Heart left ventricle (tissue), 16 donors: ENCODE data around the gene PHLPP1. TPM values are rescaled to one million over a fixed set of nuclear protein-coding genes. Genes with fewer than 3 reads are reported as not detected.

Source experiments
- ATAC-seq, 4 donors: fragments of 200-7000 bp; cut with Tn5 transposase; one replicate each; pipeline ENCODE4 v1.9.1; 2020 to 2022; ENCODE audit warnings: moderate library complexity in 4 of 4, mild to moderate bottlenecking in 3 of 4, moderate number of reproducible peaks in 1 of 4
- DNase-seq, 5 donors: peaks; one replicate each; pipeline ENCODE4 v3.0.0-alpha.2; 2020
- H3K27ac ChIP-seq, 12 donors: fragments of 200-600 bp; sonication (generic) in 4 of 12; one replicate each; pipeline versions ENCODE4 v1.5.0 to v1.8.0; 2016 to 2022; ENCODE audit warnings: mild to moderate bottlenecking in 2 of 12
- H3K27me3 ChIP-seq, 9 donors: fragments of 200-600 bp; sonication (generic) in 2 of 9; one replicate each; pipeline versions ENCODE4 v1.5.1 to v1.8.0; 2016 to 2022; ENCODE audit warnings: mild to moderate bottlenecking in 3 of 9
- H3K36me3 ChIP-seq, 9 donors: fragments of 200-600 bp; sonication (generic) in 2 of 9; one replicate each; pipeline versions ENCODE4 v1.5.0 to v1.8.0; 2018 to 2022; ENCODE audit warnings: mild to moderate bottlenecking in 2 of 9
- H3K4me1 ChIP-seq, 12 donors: fragments of 200-600 bp; sonication (generic) in 4 of 12; one replicate each; pipeline versions ENCODE4 v1.5.0 to v1.8.0; 2016 to 2022; ENCODE audit warnings: mild to moderate bottlenecking in 3 of 12
- H3K4me3 ChIP-seq, 12 donors: fragments of 200-600 bp; sonication (generic) in 4 of 12; one replicate each; pipeline versions ENCODE4 v1.5.0 to v1.8.0; 2017 to 2022; ENCODE audit warnings: mild to moderate bottlenecking in 9 of 12, moderate library complexity in 4 of 12
- H3K9me3 ChIP-seq, 12 donors: fragments of 200-600 bp; sonication (generic) in 4 of 12; one replicate each; pipeline versions ENCODE4 v1.5.0 to v1.8.0; 2016 to 2022; ENCODE audit warnings: mild to moderate bottlenecking in 1 of 12
- CTCF ChIP-seq, 12 donors: fragments of 200-600 bp; sonication (generic) in 4 of 12; IDR thresholded peaks; one replicate each; pipeline versions ENCODE4 v1.5.0 to v1.8.0; 2018 to 2022; ENCODE audit warnings: antibody characterized with exemption in 12 of 12, mild to moderate bottlenecking in 5 of 12
- POLR2A ChIP-seq, 2 donors: fragments of 450-650 bp; IDR thresholded peaks; one replicate each; pipeline ENCODE4 v1.6.1; 2017; ENCODE audit warnings: antibody characterized with exemption in 2 of 2, mild to moderate bottlenecking in 2 of 2, moderate library complexity in 2 of 2
- WGBS, 4 donors: extraction: QIAGEN DNeasy Blood & Tissue Kit in 2 of 4; methylation state at CpG; one replicate each; pipeline versions ENCODE4 v1.1.5 to v1.1.7; 2013 to 2018; 5-methylcytosine and 5-hydroxymethylcytosine counted together
- intact Hi-C, 10 donors: fragments of 100-400 bp; cut with DNase I; formaldehyde crosslinking; loops; one replicate each; pipeline versions ENCODE4 v1.11.1 to v1.14.2; 2022
- polyA plus RNA-seq, 2 donors: library from polyadenylated mRNA; stranded (reverse); fragments of 200-250 nt; gene quantifications; one replicate each; pipeline ENCODE4 v1.2.3, GENCODE V29; 2013
- total RNA-seq, 9 donors: library from RNA; depleted of rRNA in 2 of 9; stranded (reverse); fragments of >200 nt in 2 of 9; fragmentation: NEBNext Ultra II Directional in 3 of 9; extraction: Animal tissue kit (Norgen Biotek cat#: 25700) in 3 of 9; gene quantifications; one replicate each; pipeline versions ENCODE4 v1.1.0 to v1.2.4, GENCODE V29; 2016 to 2023
- donor health status: ischemic (EF 13 %, LVEDD 7.1; RV severe dilation, severe dysfunction).
- donor health status: healthy with polysubstance abuse.
- donor health status: DM: no; HTN: yes; CAD: no.
- donor health status: DM: no; HTN: no; CAD: no.
- donor health status: ischemic (EF 25% LVEDD 6.9; RV normal size, moderate dysfunction).
- donor health status: ischemic (EF 25% LVEDD 5.7; RV mildly dilated, moderate dysfunction).
- donor health status: healthy.
- donor health status: DM: yes; HTN: yes; CAD: no.
- donor health status: ischemic (EF 35%, LVEDD 5.7; RV mildly dilated, moderate dysfunction).
- donor health status: nonischemic (EF 11% LVEDD 7.7; RV severe dilation, severe dysfunction).
- donor health status: DM: yes; HTN: yes; CAD: no.
- donor health status: PGD.
- donor health status: ischemic (EF 29% LVEDD 5.4; RV normal size, mild dysfunction).
- donor health status: nonischemic (EF 23%, LVEDD 6.1; RV moderate dilation, normal function).

PHLPP1 gene
- total and polyA plus RNA-seq, 11 donors: 1.7 to 11.1 (median 6.2) TPM

DNA sequence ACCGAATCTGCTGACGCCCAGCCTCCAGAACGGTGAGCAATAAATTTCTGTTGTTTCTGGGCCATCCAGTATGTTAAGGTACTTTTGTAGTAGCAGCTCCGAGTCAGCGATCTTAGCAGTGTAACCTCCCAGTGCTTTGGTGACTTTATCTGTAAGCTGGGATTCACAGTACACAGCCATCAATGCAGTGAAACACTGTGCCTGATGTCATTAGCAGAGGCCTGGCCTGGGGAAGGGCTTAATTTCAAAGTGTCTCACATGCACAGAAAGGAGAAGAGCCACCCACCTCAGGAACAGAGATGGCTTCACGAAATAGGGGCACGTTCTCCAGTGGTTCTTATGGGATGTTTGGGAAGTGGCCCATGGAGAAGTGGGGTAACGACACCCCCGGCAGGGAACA is 281.2 kb downstream of the PHLPP1 start:
- Histone ChIP-seq H3K4me3 (no peak overlapping the region), H3K27ac (no peak overlapping the region), H3K4me1 (peaks cover 0 to 7% (median 0%) of the 10 kb centered on the region in 12 donors), H3K36me3 (no peaks in the 10 kb centered on the region), H3K27me3 (peaks cover 0 to 7% (median 0%) of the 10 kb centered on the region in 9 donors), H3K9me3 (no peaks in the 10 kb centered on the region)
- 81 to 87% (median 83%) methylated on average over 9 of the region's 9 CpGs for WGBS, 4 donors
- ATAC-seq (no peak), DNase-seq (no peak)
- intact Hi-C loops: no loop called here
- TF ChIP-seq POLR2A (IDR thresholded peaks at IDR 0.05): no peak
- TF ChIP-seq CTCF (IDR thresholded peaks at IDR 0.05): no peak

DNA sequence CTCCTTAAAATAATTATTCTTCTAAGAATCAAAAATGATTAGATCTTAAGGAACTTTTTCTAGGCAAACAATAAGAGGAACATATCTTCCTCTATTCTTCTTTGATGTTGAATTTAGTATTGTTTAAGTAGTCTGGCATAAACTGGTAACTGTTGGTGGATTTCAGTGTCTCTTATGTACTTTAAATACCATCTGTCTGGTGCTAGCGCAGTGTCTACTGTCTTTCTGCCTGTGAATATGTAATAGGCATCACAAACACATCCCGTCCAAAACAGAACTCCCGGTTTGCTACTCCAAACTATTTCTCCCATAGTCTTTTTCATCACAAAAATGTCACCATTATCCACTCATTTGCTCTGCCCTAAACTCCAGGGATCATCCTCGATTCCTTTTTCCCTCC is 281.7 kb downstream of the PHLPP1 start:
- no peak overlapping the region for H3K4me3 ChIP-seq
- intact Hi-C loops: no loop called here
- WGBS, 4 donors: 72 to 77% (median 75%) methylated on average over 4 of the region's 4 CpGs
- DNase-seq (no peak), ATAC-seq (no peak)
- peaks cover 0 to 7% (median 0%) of the 10 kb centered on the region in 9 donors for H3K27me3 ChIP-seq
- H3K36me3 ChIP-seq: no peaks in the 10 kb centered on the region
- H3K4me1 ChIP-seq: peaks cover 0 to 7% (median 0%) of the 10 kb centered on the region in 12 donors
- no peak for TF ChIP-seq POLR2A (IDR thresholded peaks at IDR 0.05)
- no peak for TF ChIP-seq CTCF (IDR thresholded peaks at IDR 0.05)
- H3K9me3 ChIP-seq: no peaks in the 10 kb centered on the region
- H3K27ac ChIP-seq: no peak overlapping the region

DNA sequence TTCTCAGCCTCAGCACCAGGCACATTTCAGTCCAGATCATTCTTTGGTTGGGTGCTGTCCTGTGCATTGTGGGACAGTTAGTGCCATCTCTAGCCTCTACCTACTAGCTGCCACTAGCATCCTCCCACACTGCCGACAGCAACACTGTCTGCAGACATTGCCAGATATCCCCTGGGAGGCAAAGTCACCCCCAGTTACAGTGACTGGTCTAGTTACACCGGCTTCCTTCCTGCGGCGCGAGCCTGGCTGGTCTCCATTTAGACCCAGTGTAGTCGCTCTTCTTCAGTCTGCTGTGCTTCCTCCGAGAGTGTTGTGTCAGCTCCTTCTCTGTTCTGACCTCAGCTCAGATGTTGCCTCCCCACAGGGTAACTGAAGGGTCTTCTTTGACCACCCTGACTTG is 283.1 kb downstream of the PHLPP1 start:
- H3K4me3 ChIP-seq: no peak overlapping the region
- no peaks in the 10 kb centered on the region for H3K36me3 ChIP-seq
- 79 to 85% (median 81%) methylated on average over 7 of the region's 7 CpGs for WGBS, 4 donors
- H3K4me1 ChIP-seq: peaks cover 0 to 7% (median 0%) of the 10 kb centered on the region in 12 donors
- DNase-seq (no peak), ATAC-seq (no peak)
- no peak overlapping the region for H3K27ac ChIP-seq
- TF ChIP-seq CTCF (IDR thresholded peaks at IDR 0.05) (no peak), POLR2A (IDR thresholded peaks at IDR 0.05) (no peak)
- no peaks in the 10 kb centered on the region for H3K9me3 ChIP-seq
- intact Hi-C loops: no loop called here
- H3K27me3 ChIP-seq: peaks cover 0 to 7% (median 0%) of the 10 kb centered on the region in 9 donors

DNA sequence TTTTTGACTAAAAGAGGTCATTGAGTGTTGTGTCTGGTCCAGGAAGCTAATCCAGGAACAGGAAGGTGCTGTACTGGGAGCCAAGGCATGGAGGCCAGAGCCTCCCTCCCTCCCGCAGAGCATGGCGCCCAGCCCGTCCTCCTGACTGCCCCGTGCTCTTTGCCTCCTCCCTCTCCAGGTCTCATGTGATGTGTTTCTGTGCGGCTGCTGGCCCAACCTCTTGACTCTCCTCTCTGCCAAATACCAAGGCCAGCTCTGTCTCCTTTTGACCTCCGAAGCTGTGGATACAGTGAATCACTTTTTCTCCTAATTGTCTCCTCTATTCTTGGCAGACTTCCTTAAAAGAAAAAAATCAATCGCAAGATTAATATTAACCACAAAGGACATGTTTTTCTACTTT is 284.1 kb downstream of the PHLPP1 start:
- TF ChIP-seq POLR2A (IDR thresholded peaks at IDR 0.05) (no peak), CTCF (IDR thresholded peaks at IDR 0.05) (no peak)
- Histone ChIP-seq H3K36me3 (no peaks in the 10 kb centered on the region), H3K9me3 (no peaks in the 10 kb centered on the region), H3K4me3 (no peak overlapping the region), H3K4me1 (peaks cover 0 to 7% (median 0%) of the 10 kb centered on the region in 12 donors), H3K27me3 (peaks cover 0 to 6% (median 0%) of the 10 kb centered on the region in 9 donors), H3K27ac (no peak overlapping the region)
- DNase-seq (peak in 4 of 5 donors; percentile 43 to 60 (median 44)), ATAC-seq (peak; percentile 53 to 80 (median 76))
- intact Hi-C loops: no loop called here
- 32 to 63% (median 51%) methylated on average over 7 of the region's 7 CpGs for WGBS, 4 donors
